NCI-H446 (cell line): ENCODE measurements around the gene SCAF8.
"Not testable (repeated sequence)": the region's sequence is repeated elsewhere in the genome, so short reads cannot be mapped to it uniquely, and the experiment has no call there.

Experiments used
- DNase-seq, 2 experiments: peaks; one replicate each; lab custom pipeline; 2025; lab: John Stamatoyannopoulos, UW

SCAF8 gene, protein sequence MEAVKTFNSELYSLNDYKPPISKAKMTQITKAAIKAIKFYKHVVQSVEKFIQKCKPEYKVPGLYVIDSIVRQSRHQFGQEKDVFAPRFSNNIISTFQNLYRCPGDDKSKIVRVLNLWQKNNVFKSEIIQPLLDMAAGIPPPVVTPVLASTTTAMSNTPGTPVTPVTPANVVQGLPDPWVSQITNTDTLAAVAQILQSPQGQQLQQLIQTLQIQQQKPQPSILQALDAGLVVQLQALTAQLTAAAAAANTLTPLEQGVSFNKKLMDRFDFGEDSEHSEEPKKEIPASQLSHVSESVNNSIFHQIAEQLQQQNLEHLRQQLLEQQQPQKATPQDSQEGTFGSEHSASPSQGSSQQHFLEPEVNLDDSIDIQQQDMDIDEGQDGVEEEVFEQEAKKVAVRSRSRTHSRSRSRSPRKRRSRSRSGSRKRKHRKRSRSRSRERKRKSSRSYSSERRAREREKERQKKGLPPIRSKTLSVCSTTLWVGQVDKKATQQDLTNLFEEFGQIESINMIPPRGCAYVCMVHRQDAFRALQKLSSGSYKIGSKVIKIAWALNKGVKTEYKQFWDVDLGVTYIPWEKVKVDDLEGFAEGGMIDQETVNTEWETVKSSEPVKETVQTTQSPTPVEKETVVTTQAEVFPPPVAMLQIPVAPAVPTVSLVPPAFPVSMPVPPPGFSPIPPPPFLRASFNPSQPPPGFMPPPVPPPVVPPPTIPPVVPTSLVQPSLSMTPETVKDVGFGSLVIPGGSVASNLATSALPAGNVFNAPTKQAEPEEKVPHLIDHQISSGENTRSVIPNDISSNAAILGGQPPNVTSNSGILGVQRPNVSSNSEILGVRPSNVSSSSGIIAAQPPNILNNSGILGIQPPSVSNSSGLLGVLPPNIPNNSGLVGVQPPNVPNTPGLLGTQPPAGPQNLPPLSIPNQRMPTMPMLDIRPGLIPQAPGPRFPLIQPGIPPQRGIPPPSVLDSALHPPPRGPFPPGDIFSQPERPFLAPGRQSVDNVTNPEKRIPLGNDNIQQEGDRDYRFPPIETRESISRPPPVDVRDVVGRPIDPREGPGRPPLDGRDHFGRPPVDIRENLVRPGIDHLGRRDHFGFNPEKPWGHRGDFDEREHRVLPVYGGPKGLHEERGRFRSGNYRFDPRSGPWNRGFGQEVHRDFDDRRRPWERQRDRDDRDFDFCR (N-terminal part only)

DNA sequence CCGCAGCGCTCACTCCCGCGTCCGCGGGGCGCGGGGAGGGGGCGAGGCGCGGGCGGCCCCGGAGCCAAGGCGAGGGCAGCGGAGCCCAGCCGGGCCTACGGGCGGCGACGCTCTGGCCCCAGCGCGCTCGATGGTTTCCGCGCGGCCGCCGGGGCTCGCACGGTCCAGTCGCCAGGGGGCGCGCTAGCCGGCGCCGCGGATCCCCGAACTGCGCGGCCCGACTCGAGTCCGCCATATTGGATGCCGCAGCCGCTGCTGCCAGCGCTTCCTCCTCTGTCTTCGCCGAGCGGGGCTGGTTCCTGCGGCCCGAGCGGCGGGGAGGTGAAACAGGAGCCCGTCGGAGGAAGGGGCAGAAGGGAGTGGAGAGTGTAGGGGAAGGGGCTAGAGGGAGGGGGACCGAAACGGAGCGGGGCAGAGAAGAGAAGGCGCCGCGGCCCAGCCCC lies at the start of gene SCAF8:
TSS of gene SCAF8 (plus strand) at position 234 of the 443 bp plus-strand sequence. CDS start 485 bp downstream, outside the sequence.
- peak; percentile 42 to 84 for DNase-seq

DNA sequence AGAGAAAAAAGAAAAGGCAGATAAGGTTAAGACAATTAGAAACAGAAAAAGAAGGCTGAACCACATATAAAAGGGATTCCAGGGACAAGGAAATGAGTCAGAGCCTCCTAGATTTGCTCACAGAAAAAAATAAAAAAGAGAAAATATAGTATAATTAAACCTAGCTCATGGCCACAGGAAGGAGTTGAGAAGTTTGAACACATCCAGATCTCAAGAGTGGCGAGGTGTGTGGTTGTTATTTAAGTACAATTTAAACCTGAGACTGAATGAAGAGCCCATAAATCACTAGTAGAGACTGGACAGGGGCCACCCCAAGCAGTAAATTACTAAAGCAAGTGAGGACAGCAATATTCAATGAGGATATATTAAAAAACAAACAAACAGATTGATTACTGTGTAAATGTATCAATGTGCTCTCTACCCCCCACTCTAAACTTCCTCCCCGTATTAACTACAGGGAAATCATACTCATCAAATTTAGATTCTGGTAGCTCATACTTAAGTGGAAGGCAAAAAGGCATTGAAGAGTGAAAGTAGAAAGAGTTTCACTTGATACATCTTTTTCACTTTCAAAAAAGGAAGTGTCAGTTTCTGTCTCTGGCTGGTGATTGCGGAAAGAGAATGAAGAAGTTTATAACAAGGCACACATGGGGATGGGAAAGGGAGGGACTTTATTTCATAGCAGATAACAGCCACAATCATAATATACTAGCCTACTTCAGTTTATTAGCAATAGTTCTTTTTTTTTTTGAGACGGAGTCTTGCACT lies 49.3 kb upstream of the SCAF8 start:
- no peak for DNase-seq

DNA sequence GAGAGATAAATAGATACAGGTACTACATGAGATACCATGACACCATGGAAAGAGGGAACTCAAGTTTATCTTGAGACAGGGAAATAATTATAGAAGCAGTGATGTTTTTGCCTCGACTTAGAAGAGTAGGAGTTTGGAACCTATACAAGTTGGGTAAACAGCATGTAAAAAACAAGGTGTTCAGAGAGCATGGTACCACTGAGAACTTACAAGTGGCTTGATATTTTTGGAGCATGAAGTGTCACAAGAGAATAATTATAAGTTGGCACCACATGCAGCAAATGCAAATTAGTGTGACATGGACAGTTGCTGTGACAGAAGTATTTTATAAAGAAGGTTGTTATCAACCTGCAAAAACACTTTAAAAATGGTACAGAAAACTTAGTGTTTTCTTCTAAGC lies 47.1 kb upstream of the SCAF8 start:
- no peak for DNase-seq

DNA sequence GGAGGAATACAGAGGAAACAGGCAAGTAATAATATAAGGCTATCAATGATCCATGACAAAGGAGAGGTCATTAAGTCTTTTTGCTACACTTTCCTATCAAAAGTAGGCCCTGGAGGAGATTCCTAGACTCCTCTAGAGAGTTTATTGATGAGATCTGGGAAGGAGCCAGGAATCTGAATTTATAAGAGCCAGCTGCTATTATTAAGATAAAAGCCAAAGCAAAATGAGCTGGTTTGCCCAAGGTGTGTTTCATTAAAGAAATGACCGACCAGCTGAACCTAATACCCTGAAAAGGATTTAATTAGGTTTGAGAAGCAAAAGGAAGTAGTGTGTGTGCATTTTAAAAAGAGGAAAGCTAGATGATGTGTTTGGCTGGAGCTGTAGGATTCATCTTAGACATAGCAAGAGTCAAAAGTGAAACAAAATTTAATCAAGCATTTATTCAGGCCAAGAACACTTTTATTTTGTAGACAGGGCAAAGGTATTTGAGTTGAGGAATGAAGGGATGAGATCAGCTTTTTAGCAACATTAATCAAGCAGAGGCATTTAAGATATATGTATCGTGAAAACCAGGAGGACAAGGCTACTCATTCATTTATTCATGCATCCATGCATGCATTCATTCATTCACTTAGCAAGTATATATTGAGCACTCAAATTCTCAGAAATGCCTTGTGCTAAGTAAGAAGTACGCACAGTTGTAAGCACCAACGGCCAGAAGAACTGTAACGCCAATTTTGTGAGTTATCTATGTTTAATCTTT lies 43.5 kb upstream of the SCAF8 start:
- DNase-seq, result no peak

DNA sequence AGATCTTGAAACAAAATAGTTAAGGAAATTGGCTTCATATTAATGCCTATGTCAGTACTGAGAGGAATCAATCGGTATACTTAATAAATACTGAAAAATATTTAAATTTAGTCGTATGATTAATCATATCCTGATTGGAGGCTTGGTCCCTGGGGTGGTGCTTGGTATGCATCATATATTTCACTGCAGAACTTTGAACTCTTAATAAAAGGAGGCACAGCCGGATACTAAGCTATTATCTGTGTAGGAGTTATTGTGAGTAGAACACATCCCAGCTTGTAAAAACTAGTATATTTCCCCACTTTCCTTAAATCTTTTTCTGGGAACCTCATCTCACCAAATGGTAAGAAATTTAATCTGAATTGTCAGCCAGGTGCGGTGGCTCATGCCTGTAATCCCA lies 42.4 kb upstream of the SCAF8 start:
- DNase-seq, result no peak

DNA sequence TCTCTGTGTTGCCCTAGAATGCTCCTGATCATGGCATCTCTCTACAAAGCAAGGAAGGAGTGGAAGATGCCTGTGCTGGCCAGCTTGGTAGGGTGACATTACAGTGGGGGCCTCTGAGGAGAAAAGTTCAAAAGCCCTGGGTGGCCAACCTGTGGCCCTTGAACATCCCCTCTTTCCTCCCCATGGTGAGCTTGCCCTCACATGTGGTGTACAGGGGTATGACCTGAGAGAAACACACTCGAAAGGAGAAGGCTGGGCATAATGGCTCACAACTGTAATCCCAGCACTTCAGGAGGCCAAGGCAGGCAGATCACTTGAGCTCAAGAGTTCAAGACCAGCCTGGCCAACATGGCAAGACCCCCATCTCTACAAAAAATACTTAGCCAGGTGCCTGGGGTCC lies 36.6 kb upstream of the SCAF8 start:
- no peak for DNase-seq

DNA sequence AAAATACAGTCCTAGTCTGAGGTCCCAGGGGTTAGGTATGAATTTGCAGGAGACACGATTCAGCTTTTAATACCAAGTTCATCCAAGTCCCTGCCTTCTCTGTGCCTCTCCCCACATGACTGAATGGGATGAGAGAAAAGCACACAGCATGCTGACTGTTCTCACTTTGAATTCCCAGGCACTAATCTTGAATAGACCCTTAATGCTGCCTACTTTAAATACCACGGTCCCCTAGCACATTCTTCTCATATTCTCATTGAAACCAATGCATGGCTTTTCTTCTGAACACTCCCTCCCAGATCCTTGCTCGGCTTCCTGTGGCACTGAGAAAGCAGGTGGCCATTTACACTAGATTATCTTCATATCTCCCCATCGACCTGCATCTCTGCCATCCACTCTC lies 30.1 kb upstream of the SCAF8 start:
- DNase-seq, result no peak

DNA sequence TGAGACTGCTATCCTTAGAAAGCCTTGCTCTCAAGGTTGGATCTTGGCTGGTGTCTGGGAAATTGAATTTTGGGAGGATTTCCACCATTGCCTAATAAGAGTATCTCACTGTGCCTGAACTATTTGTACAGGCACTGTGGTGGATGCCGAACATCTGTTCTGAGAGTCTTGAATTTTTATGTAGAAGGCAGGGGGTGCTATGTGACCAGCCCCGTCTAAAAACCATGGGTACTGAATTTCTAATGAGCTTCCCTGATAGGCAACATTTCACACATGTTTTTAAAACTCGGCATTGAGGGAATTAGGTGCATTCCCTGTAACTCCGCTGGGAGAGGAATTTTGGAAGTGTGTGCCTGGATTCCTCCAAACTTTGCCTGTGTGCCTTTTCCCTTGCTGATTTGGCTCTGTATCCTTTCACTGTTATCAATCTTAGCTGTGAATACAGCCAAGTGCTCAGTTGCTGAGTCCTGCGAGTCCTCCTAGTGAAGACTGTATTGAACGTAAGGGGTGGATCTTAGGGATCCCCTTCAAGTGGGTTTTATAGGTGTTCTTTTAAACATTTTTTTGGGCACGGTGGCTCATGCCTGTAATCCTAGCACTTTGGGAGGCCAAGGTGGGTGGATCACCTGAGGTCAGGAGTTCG lies 27.6 kb upstream of the SCAF8 start:
- DNase-seq, result peak in 1 of 2 experiments; percentile 4

DNA sequence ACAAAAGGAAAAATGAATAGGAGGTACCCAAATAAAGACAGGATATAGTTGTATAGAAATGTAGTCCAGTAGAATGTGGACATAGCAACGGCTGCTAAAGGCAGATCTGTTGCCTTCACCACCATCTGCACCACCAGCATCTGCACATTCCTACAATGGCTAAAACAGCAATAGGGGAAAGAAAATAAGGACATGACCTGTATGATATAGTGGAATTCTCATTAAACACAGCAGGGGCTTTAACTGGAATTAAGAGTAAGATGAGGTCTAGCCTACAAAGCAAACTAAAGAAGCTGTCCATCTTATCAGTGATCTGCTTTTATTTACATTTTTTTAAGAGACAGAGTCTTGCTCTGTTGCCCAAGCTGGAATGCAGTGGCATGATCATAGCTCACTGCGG lies 26.8 kb upstream of the SCAF8 start:
- no peak for DNase-seq

DNA sequence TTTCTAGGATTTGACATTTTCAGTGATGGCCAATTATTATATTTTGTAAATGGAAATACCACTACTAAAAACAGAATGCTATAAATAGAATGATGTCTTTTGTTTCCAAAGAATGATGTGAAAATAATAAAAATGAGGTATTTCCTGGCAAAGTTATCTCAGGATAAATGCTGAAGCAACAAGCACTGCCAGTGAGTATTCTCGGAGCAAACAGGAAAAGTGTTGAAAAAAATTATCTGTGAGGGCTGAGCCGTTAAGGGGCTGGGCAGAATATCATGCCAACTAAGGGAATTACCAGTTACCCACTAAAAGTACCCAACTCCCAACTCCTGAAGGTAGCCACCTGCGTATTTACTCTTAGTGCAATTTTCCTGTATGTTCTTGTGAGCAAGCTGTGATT lies 23.6 kb upstream of the SCAF8 start:
- DNase-seq, result no peak

DNA sequence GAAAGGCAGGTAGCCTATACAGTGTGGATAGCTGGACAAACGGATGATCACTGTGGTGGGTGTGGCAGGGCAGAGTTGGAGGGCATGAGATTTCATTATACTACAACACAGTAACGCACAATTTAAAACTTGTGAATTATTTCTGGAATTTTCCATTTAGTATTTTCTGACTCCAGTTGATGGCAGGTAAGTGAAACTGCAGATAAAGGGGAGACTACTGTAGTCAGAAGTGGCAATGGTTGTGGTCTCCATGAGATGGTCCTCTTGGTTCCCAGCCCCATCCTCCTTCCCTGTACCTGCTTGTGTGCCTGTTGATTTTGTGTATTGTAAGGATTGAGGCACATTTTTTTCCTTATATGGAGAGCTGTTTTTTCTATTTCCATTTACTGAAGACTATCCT lies 22.5 kb upstream of the SCAF8 start:
- no peak for DNase-seq

DNA sequence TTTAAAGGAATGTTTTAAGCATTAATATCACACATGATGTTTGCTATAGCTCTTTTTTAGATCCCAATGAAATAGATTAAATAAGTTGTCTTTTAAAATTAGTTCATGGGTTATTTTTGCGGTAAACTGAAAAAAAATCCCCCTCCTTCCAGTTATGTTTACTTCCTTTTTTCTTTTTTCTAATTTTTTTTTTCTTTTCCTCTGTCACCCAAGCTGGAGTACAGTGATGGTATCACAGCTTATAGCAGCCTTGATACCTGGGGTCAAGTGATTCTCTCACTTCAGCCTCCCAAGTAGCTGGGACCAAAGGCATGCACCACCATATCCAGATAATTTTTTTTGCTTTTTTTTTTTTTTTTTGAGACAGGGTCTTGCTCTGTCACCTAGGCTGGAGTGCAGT lies 17.8 kb upstream of the SCAF8 start:
- no peak for DNase-seq

DNA sequence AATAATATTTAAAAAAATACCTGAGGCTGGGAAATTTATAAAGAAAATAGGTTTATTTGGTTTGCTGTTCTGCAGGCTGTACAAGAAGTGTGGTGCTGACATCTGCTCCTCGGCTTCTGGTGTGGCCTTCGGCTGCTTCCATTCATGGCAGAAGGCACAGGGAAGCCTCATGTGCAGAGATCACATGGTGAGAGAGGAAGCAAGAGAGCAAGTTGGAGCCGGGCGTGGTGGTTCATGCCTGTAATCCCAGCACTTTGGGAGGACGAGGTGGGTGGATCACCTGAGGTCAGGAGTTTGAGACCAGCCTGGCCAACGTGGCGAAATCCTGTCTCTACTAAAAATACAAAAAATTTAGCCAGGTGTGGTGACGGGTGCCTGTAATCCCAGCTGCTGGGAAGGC lies 16.9 kb upstream of the SCAF8 start:
- DNase-seq, result not testable (repeated sequence)

DNA sequence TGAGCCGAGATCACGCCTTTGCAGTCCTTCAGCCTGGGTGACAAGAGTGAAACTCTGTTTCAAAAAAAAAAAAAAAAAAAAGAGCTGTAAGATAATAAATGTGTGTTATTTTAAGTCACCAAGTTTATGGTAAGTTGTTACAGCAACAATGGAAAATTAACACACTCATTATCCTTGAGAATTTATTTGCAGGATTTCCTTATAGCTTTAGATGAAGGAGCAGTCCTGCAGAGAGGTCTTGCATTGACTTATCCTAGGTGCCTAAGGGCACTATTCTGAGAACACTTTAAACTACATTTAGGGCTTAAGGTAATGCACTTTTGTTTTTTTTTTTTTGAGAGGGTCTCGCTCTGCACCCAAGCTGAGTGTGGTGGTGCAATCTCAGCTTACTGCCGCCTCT lies 13.8 kb upstream of the SCAF8 start:
- DNase-seq, result no peak

DNA sequence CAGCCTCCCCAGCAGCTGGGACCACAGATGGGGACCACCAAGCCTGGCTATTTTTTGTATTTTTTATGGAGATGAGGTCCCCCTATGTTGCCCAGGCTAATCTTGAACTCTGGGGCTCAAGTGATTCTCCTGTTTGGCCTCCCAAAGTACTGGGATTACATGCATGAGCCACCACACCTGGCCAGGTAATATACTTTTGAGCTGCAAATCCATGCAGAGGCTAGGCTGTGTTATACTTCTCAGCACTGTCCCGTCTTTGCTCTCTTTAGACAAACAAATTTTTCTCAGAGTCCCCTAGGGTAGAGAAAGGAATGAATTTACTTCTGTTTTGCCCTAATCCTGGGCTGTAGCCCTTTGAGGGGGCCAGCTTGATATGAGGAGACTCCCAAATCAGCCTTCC lies 13.4 kb upstream of the SCAF8 start:
- no peak for DNase-seq

DNA sequence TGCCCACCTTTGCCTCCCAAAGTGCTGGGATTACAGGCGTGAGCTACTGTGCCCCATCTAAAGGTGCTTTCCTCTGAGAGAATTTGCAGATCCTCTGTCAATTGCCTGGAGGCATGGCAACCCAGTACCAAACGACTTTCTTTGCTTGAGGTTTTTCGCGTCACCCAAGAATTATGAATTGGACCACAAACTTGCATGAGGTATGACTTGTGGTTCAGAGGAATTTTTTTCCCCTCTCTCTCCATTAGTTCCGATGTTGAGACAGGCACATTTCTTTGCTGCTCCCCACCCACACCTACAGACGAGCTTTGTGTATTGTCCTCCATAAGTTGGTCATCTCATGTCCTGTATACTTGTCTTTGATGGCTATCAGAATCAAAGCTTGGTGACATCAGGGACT lies 11.8 kb upstream of the SCAF8 start:
- DNase-seq, result no peak

DNA sequence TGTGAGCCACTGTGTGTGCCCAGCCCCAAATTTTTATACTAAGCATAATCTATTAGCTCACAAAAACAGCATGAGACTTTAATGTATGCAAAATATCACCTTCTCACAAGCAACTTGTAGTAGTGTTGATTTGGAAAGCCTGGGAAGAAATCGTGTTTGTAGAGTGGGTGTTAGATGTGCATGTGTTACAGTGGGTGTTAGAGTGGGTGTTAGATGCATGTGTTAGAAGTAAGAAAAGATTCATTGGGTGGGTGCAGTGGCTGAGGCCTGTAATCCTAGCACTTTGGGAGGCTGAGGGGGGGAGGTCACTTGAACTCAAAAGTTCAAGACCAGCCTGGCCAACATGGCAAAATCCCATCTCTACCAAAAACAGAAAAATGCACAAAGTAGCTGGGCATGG lies 6.3 kb upstream of the SCAF8 start:
- no peak for DNase-seq

DNA sequence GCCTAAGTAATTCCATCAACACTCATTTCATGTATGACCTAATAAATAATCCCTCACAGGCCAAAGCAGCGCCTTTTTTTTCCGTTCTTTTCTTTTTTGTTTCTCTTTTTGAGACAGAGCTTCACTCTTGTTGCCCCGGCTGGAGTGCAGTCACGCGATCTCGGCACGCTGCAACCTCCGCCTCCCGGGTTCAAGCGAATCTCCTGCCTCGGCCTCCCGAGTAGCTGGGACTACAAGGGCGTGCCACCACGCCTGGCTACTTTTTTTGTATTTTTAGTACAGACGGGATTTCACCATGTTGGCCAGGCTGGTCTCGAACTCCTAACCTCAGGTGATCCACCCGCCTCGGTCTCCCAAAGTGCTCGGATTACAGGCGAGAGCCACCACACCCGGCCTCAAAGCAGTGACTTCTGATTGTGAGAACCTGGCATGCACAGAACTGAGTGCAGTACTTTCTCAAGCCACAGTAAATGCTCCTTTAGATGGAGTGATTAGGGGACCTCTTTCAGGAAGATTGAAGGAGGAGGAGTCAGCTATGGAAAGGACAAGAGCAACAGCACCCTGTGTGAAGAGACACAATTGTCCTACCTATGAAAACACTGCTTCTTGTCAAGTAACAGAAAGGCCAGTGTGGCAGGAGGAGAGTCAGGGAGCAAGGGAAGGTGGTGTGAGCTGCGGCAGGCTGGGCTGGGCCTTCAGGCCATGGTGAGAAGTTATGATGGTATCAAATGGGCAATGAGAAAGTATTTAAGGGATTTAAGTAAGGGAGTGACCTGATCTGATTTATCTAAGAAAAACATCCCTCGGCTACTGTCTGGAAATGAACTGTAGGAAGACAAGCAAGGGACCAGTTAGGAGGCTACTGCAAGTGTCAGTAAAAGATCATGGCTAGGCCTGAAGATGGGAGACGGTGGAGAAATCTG lies 1.7 kb upstream of the SCAF8 start:
- no peak for DNase-seq

DNA sequence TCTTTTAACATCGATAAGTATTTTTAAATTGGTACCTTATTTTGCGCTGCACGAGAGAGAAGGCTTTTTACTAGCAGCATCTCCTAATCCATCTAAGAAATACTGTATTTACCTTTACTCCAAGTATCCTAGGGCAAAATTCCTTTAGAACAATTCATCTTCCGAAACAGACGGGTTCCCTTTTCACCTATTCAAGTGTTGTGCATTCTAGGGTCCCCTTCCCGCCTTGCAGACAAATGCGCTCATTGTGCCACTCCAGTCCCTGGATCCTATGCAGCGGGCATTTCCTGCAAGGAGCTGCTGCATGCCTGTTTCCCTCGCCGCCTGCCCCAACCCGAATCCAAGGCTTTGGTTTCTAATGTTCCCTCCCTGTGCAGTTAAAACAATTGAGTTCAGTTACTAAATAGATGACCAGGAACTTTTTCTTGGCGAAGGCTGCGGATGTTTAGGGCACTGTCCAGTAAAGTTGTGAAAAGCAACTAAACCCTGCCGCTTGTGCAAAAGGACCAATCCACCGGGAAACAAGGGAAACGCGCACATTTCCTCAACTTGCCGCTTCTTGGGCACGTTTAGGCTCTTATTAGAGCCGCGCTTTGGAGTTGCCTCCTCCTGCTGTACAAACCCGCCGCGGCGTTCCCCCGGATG lies 556 bp upstream of the SCAF8 start:
- DNase-seq, result peak; percentile 25 to 62
